Right lobe of liver (tissue), 6 donors: ENCODE data around the gene GPRIN3. TPM values are rescaled to one million over a fixed set of nuclear protein-coding genes. Genes with fewer than 3 reads are reported as not detected.

Experiments
- ATAC-seq, 4 donors: fragments of 200-7000 bp; cut with Tn5 transposase; one replicate each; pipeline ENCODE4 v1.9.1; 2020; ENCODE audit warnings: mild to moderate bottlenecking in 4 of 4, moderate library complexity in 4 of 4
- DNase-seq, 3 donors: peaks; one replicate each; pipeline ENCODE4 v3.0.0-alpha.2; 2020
- H3K27ac ChIP-seq, 3 donors: fragments of 200-600 bp; one replicate each; pipeline ENCODE4 v1.8.0; 2022
- H3K27me3 ChIP-seq, 2 donors: fragments of 200-600 bp; one replicate each; pipeline ENCODE4 v1.8.0; 2022
- H3K36me3 ChIP-seq, 4 donors: fragments of 200-600 bp; sonication (generic) in 1 of 4; one replicate each; pipeline versions ENCODE4 v1.5.1 to v1.8.0; 2017 to 2022; ENCODE audit warnings: control low read depth in 1 of 4
- H3K4me1 ChIP-seq, 4 donors: fragments of 200-600 bp; sonication (generic) in 1 of 4; one replicate each; pipeline versions ENCODE4 v1.5.1 to v1.8.0; 2017 to 2022; ENCODE audit warnings: control low read depth in 1 of 4
- H3K4me3 ChIP-seq, 3 donors: fragments of 200-600 bp; one replicate each; pipeline ENCODE4 v1.8.0; 2022
- H3K9me3 ChIP-seq, 4 donors: fragments of 200-600 bp; sonication (generic) in 1 of 4; one replicate each; pipeline versions ENCODE4 v1.5.1 to v1.8.0; 2017 to 2022; ENCODE audit warnings: control low read depth in 1 of 4
- CTCF ChIP-seq, 4 donors: fragments of 200-600 bp in 3 of 4; fragments of 450-650 bp in 1 of 4; IDR thresholded peaks; one replicate each; pipeline versions ENCODE4 v1.5.1 to v1.8.0; 2016 to 2022; ENCODE audit warnings: antibody characterized with exemption in 4 of 4, mild to moderate bottlenecking in 2 of 4
- POLR2A ChIP-seq: fragments of 450-650 bp; IDR thresholded peaks from one replicate; pipeline ENCODE4 v1.6.1; 2017; ENCODE audit warnings: antibody characterized with exemption, mild to moderate bottlenecking
- WGBS: methylation state at CpG from one replicate; pipeline ENCODE4 v1.1.6; 2018; ENCODE audit warnings: low coverage, low lambda C conversion rate; ENCODE audit not compliant: insufficient coverage; ENCODE audit errors: missing lambda C conversion rate; 5-methylcytosine and 5-hydroxymethylcytosine counted together
- intact Hi-C, 2 donors: fragments of 100-400 bp; cut with DNase I; formaldehyde crosslinking; loops; one replicate each; pipeline versions ENCODE4 v1.11.2 to v1.14.1; 2022
- total RNA-seq, 6 experiments: library from RNA; depleted of rRNA in 2 of 6; stranded (reverse); fragments of >200 nt in 2 of 6; fragmentation: NEBNext Ultra II Directional in 3 of 6; extraction: Animal tissue kit (Norgen Biotek cat#: 25700) in 3 of 6; gene quantifications; one replicate each; pipeline versions ENCODE4 v1.1.0 to v1.2.4, GENCODE V29; 2016 to 2023
- donor health status: DM: no; HTN: yes; CAD: no.
- donor health status: DM: no; HTN: no; CAD: no.
- donor health status: DM: no; HTN: no; CAD: no.
- donor health status: DM: no; HTN: yes; CAD: no.
- donor health status: DM: no; HTN: yes; CAD: no.

Gene GPRIN3
- total RNA-seq, 6 experiments from 2014 or later: 0.29 to 7.9 (median 3.9) TPM

- Histone ChIP-seq H3K27me3 (no peaks in the 10 kb centered on the region), H3K36me3 (no peaks in the 10 kb centered on the region), H3K4me1 (peaks cover 0 to 6% (median 3%) of the 10 kb centered on the region in 4 donors), H3K4me3 (peak overlapping the region in 2 of 3 donors; percentile 69 to 70), H3K27ac (peak overlapping the region in 2 of 3 donors; percentile 11 to 76), H3K9me3 (no peaks in the 10 kb centered on the region)
- WGBS: 49% methylated on average over 11 of the region's 11 CpGs
- ATAC-seq: peak in 1 of 4 donors; percentile 10
- intact Hi-C loops: no loop called here
- no peak for DNase-seq
- no peak for TF ChIP-seq CTCF (IDR thresholded peaks at IDR 0.05)
These were observed 968 bp downstream of the GPRIN3 start for GRCh38 chr4:89306486-89307177.

GRCh38 chr4:89305712-89306437 lies 1.7 kb downstream of the GPRIN3 start:
- ATAC-seq (peak; percentile 33 to 71 (median 38)), DNase-seq (no peak)
- Histone ChIP-seq H3K4me1 (peaks cover 0 to 6% (median 3%) of the 10 kb centered on the region in 4 donors), H3K36me3 (no peaks in the 10 kb centered on the region), H3K27me3 (no peaks in the 10 kb centered on the region), H3K4me3 (peak overlapping the region in 2 of 3 donors; percentile 22 to 70), H3K27ac (peak overlapping the region; percentile 11 to 76 (median 16)), H3K9me3 (no peaks in the 10 kb centered on the region)
- intact Hi-C loops: no loop called here
- TF ChIP-seq POLR2A (peak; percentile 63), CTCF (IDR thresholded peaks at IDR 0.05) (no peak)
- 17% methylated on average over 8 of the region's 8 CpGs for WGBS

GRCh38 chr4:89305028-89305427 lies 2.6 kb downstream of the GPRIN3 start:
- Histone ChIP-seq H3K4me1 (peaks cover 0 to 6% (median 3%) of the 10 kb centered on the region in 4 donors), H3K27me3 (no peaks in the 10 kb centered on the region), H3K9me3 (no peaks in the 10 kb centered on the region), H3K36me3 (no peaks in the 10 kb centered on the region), H3K27ac (peak overlapping the region in 1 of 3 donors; percentile 76), H3K4me3 (no peak overlapping the region)
- no peak for ATAC-seq
- WGBS: 44% methylated on average over 3 of the region's 3 CpGs
- intact Hi-C loops: no loop called here
- no peak for TF ChIP-seq POLR2A
- no peak for TF ChIP-seq CTCF (IDR thresholded peaks at IDR 0.05)
- no peak for DNase-seq

GRCh38 chr4:89303814-89304388 lies 3.7 kb downstream of the GPRIN3 start:
- Histone ChIP-seq H3K9me3 (no peaks in the 10 kb centered on the region), H3K27me3 (no peaks in the 10 kb centered on the region), H3K4me1 (peaks cover 0 to 6% (median 3%) of the 10 kb centered on the region in 4 donors), H3K4me3 (no peak overlapping the region), H3K27ac (no peak overlapping the region), H3K36me3 (no peaks in the 10 kb centered on the region)
- TF ChIP-seq POLR2A: no peak
- TF ChIP-seq CTCF (IDR thresholded peaks at IDR 0.05): no peak
- 65% methylated on average over 3 of the region's 3 CpGs for WGBS
- ATAC-seq (no peak), DNase-seq (no peak)
- intact Hi-C loops: no loop called here
